ENCODE results near the gene RASSF1. TPM values are rescaled to one million over a fixed set of nuclear protein-coding genes. Genes with fewer than 3 reads are reported as not detected.

RASSF1 gene
- total and polyA plus RNA-seq, 10 of the 15 experiments (the other 5 are each of a cell fraction or from before 2014, with no cell fraction given): 4.4 to 59.6 (median 37.2) TPM

DNA sequence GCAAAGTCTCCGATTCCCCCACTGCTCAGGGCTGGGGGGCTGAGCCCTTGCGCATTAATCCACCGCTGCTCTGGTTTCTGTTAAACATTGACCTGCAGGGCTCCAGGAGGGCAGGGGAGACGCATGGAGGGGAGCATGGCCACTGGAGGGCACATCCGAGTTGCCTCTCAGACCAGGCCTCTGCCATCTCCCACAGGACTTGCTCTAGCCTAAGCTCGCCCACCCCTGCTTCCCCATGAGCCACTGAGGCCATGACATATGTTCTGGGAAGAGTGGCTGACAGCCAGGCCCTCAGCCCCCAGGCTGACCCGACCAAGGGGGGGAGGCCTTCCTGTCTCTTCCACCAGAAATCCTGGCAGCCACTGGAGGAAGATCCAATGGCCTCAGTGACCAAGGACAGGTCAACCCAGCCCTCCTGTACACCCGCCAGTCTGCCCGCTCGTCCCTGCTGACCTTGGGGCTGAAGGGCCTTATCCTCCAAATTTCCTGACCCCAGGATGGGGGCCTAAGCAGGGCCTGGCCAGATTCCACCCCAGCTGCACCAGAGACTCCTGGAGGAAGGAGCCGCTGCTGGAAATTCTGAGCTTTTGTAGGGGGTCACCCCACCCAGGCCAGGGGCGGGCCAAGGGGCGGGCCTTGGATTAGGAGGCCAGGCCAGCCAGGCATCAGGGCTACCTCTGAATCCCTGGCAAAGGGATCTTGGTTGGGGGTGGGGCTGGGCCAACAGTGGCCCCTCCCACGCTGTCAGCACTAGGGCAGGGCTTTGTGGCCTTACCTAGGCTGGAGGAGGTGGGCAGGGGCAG, 37.4 kb downstream of the RASSF1 start, which contains the start of gene HYAL1:
HYAL1 (minus strand) TSS at position 562 of the 803 bp plus-strand sequence. CDS start 618 bp downstream, outside the sequence.
- FAIRE-seq (no peak), ATAC-seq (no peak)
- no peak within 1 kb of the TSS for H3K9ac ChIP-seq (ENCODE audit: control insufficient read depth, insufficient read depth, low read length)

More for the DNA sequence above, 37.4 kb downstream of the RASSF1 start, which contains the start of gene HYAL1:
- TF ChIP-seq RAD21 (IDR thresholded peaks at IDR 0.05; ENCODE audit: insufficient read depth, low read depth, low read length) (no peak), GATAD2B (conservative IDR thresholded peaks at IDR 0.05; ENCODE audit: low read depth) (no peak), TBL1XR1 (IDR thresholded peaks at IDR 0.05; ENCODE audit: low read depth, low read length) (no peak), ESRRA (IDR thresholded peaks at IDR 0.05; ENCODE audit: low read length) (no peak), HDAC6 (IDR thresholded peaks at IDR 0.05; ENCODE audit: unreplicated experiment) (no peak)
- TF ChIP-seq, protein P1, sequence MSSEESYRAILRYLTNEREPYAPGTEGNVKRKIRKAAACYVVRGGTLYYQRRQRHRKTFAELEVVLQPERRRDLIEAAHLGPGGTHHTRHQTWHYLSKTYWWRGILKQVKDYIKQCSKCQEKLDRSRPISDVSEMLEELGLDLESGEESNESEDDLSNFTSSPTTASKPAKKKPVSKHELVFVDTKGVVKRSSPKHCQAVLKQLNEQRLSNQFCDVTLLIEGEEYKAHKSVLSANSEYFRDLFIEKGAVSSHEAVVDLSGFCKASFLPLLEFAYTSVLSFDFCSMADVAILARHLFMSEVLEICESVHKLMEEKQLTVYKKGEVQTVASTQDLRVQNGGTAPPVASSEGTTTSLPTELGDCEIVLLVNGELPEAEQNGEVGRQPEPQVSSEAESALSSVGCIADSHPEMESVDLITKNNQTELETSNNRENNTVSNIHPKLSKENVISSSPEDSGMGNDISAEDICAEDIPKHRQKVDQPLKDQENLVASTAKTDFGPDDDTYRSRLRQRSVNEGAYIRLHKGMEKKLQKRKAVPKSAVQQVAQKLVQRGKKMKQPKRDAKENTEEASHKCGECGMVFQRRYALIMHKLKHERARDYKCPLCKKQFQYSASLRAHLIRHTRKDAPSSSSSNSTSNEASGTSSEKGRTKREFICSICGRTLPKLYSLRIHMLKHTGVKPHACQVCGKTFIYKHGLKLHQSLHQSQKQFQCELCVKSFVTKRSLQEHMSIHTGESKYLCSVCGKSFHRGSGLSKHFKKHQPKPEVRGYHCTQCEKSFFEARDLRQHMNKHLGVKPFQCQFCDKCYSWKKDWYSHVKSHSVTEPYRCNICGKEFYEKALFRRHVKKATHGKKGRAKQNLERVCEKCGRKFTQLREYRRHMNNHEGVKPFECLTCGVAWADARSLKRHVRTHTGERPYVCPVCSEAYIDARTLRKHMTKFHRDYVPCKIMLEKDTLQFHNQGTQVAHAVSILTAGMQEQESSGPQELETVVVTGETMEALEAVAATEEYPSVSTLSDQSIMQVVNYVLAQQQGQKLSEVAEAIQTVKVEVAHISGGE (CRISPR knock-in tag; IDR thresholded peaks at IDR 0.05): no peak
- H3K4me3 ChIP-seq: no peak within 1 kb of the TSS
- H4K20me1 ChIP-seq (ENCODE audit: control insufficient read depth, insufficient read depth): no peaks in the 10 kb centered on the region
- H3K27ac ChIP-seq (ENCODE audit: control insufficient read depth, insufficient read depth): no peak within 1 kb of the TSS
- H3K9me3 ChIP-seq (replicated peaks; ENCODE audit: control insufficient read depth, insufficient read depth, low read length): no peaks in the 10 kb centered on the region
- H3K27me3 ChIP-seq (replicated peaks in 1 of 2; ENCODE audit: control insufficient read depth in 2 of 2, insufficient read depth in 2 of 2, low read length in 1 of 2): no peaks in the 10 kb centered on the region
- CTCF ChIA-PET: interaction anchor here (3.5 kb wide), 1 partner anchor 21 kb away, joined by 13 read pairs; no protein-coding TSS in a partner anchor
- H3K36me3 ChIP-seq (ENCODE audit: control insufficient read depth in 2 of 2, insufficient read depth in 2 of 2, low read length in 1 of 2): no peaks in the 10 kb centered on the region
- H3K4me2 ChIP-seq (ENCODE audit: control insufficient read depth, insufficient read depth): no peak within 1 kb of the TSS
- WGBS (ENCODE audit: insufficient coverage, insufficient replicate concordance, low lambda C conversion rate, missing lambda C conversion rate): 77% methylated on average over 14 of the region's 14 CpGs
- no TSS peak for BruUV-seq (replicated peaks)
- in situ Hi-C loops (cut with MboI): no loop called here
- intact Hi-C loops (cut with micrococcal nuclease; ENCODE audit: unreplicated experiment): no loop called here
- SMC1A ChIA-PET (ENCODE audit: uncharacterized antibody, unreplicated experiment): no interaction called here
- peaks cover 1% of the 10 kb centered on the region for H3K4me1 ChIP-seq (ENCODE audit: control insufficient read depth, insufficient read depth, low read length)
- RAD21 ChIA-PET (ENCODE audit: unreplicated experiment): no interaction called here
- peaks cover 2% of the 10 kb centered on the region; the same call in 1 of the 2 replicates for H3K79me2 ChIP-seq (ENCODE audit: control insufficient read depth, insufficient read depth, low read length)
- DNase-seq (ENCODE audit: low read depth, low spot score): no peak
- H2AFZ ChIP-seq (ENCODE audit: control insufficient read depth, low read depth, low read length): no peak within 1 kb of the TSS
- POLR2A ChIA-PET: no interaction called here

Data from GM12878 (cell line).